SK-N-MC (cell line): ENCODE data around the gene ZCCHC17.

ENCODE experiments used
- DNase-seq: peaks from one replicate; pipeline ENCODE4 v3.0.0-alpha.2; 2011; ENCODE audit warnings: low read depth, low spot score
- H3K27ac ChIP-seq: fragments of 200-600 bp; sonication (generic); 2 replicates; pipeline ENCODE4 v1.5.1; 2016; ENCODE audit warnings: mixed run types
- H3K36me3 ChIP-seq: fragments of 200-600 bp; sonication (generic); 2 replicates; pipeline ENCODE4 v1.6.1; 2017; ENCODE audit warnings: antibody characterized with exemption, low read length, mixed read lengths; ENCODE audit not compliant: insufficient read depth
- H3K4me3 ChIP-seq: fragments of 200-600 bp; sonication (generic); 2 replicates; pipeline ENCODE4 v1.5.1; 2016
- H3K9ac ChIP-seq: fragments of 200-600 bp; sonication (generic); 2 replicates; pipeline ENCODE4 v1.8.0; 2017; ENCODE audit warnings: mixed run types, mixed read lengths; ENCODE audit not compliant: insufficient read length
- H3K9me3 ChIP-seq: fragments of 200-600 bp; sonication (generic); 2 replicates; pipeline ENCODE4 v1.6.1; 2017; ENCODE audit warnings: low read depth, mild to moderate bottlenecking, antibody characterized with exemption, low read length, moderate library complexity, mixed read lengths
- EZH2 ChIP-seq: fragments of 200-600 bp; sonication (generic); IDR thresholded peaks from one replicate; pipeline ENCODE4 v1.6.1; 2017; ENCODE audit warnings: antibody characterized with exemption
- FOXP2 ChIP-seq: optimal IDR thresholded peaks from 2 replicates; pipeline ENCODE3; 2011; ENCODE audit warnings: mild to moderate bottlenecking, moderate library complexity; ENCODE audit not compliant: insufficient read depth; ENCODE audit errors: extremely low read length, control extremely low read depth
- POLR2AphosphoS5 ChIP-seq: IDR thresholded peaks from 2 replicates; pipeline ENCODE4 v1.6.1; 2012; ENCODE audit warnings: mild to moderate bottlenecking, low read depth, low read length, borderline replicate concordance

ZCCHC17 gene

DNA sequence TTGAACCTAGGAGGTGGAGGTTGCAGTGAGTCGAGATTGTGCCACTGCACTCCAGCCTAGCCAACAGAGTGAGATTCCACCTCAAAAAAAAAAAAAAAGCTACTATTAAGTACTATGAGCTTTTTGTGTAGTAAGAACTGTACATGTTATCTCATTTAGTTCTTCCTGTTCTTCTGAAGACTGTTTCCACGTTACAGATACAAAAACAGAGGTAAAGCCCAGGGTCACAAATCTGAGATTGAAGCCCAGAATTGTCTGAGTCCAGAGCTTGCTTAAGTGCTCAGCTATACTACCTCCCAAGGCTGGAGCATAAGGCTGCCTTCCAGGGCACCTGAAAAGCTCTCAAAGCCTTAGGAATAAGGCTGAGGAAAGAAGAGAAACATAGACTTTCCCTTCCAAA lies 73.2 kb downstream of the ZCCHC17 start:
- TF ChIP-seq POLR2AphosphoS5 (no peak), EZH2 (no peak), FOXP2 (no peak)
- peaks cover under 1% of the 10 kb centered on the region; the same call in 1 of the 2 replicates for H3K36me3 ChIP-seq
- H3K9me3 ChIP-seq = no peaks in the 10 kb centered on the region
- H3K9ac ChIP-seq = no peak overlapping the region
- DNase-seq = no peak
- no peak overlapping the region for H3K4me3 ChIP-seq
- no peak overlapping the region for H3K27ac ChIP-seq

- Histone ChIP-seq H3K4me3 (no peak overlapping the region), H3K36me3 (no peaks in the 10 kb centered on the region), H3K27ac (no peak overlapping the region), H3K9me3 (no peaks in the 10 kb centered on the region), H3K9ac (no peak overlapping the region)
- DNase-seq = no peak
- TF ChIP-seq FOXP2 (no peak), EZH2 (no peak), POLR2AphosphoS5 (no peak)
These were observed 73.7 kb downstream of the ZCCHC17 start for GRCh38 chr1:31370565-31370964.

GRCh38 chr1:31371121-31371959 lies 74.5 kb downstream of the ZCCHC17 start:
- Histone ChIP-seq H3K36me3 (no peaks in the 10 kb centered on the region), H3K27ac (no peak overlapping the region), H3K9ac (no peak overlapping the region), H3K9me3 (no peaks in the 10 kb centered on the region), H3K4me3 (no peak overlapping the region)
- no peak for DNase-seq
- TF ChIP-seq FOXP2 (no peak), POLR2AphosphoS5 (no peak)

DNA sequence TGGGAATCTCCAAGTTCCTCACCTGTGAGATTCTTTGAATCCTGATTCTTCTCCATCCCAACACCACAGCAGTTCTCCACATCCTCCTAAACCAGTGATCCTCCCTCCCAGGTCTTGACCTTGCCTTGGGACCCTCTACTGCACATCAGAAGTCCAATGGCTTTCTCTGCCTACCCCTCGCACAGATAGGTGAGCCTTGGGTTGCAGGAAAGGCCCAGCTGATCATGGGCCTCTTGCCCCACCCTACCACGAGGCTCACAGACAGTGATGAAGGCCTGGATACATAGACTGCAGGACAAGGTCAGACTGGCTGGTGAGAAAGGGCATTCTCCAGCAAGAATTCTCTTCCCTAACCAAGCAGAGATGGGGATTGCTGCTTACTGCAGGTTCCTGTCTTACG lies 75.2 kb downstream of the ZCCHC17 start:
- Histone ChIP-seq H3K9ac (no peak overlapping the region), H3K9me3 (no peaks in the 10 kb centered on the region), H3K27ac (no peak overlapping the region), H3K4me3 (no peak overlapping the region), H3K36me3 (no peaks in the 10 kb centered on the region)
- no peak for TF ChIP-seq FOXP2
- no peak for TF ChIP-seq POLR2AphosphoS5
- no peak for TF ChIP-seq EZH2
- no peak for DNase-seq

GRCh38 chr1:31372751-31373055 lies 75.9 kb downstream of the ZCCHC17 start:
- no peak for DNase-seq
- Histone ChIP-seq H3K4me3 (peak overlapping the region; percentile 77; the same call in 1 of the 2 replicates), H3K27ac (no peak overlapping the region), H3K36me3 (no peaks in the 10 kb centered on the region), H3K9me3 (no peaks in the 10 kb centered on the region), H3K9ac (no peak overlapping the region)
- no peak for TF ChIP-seq FOXP2
- no peak for TF ChIP-seq EZH2
- no peak for TF ChIP-seq POLR2AphosphoS5

DNA sequence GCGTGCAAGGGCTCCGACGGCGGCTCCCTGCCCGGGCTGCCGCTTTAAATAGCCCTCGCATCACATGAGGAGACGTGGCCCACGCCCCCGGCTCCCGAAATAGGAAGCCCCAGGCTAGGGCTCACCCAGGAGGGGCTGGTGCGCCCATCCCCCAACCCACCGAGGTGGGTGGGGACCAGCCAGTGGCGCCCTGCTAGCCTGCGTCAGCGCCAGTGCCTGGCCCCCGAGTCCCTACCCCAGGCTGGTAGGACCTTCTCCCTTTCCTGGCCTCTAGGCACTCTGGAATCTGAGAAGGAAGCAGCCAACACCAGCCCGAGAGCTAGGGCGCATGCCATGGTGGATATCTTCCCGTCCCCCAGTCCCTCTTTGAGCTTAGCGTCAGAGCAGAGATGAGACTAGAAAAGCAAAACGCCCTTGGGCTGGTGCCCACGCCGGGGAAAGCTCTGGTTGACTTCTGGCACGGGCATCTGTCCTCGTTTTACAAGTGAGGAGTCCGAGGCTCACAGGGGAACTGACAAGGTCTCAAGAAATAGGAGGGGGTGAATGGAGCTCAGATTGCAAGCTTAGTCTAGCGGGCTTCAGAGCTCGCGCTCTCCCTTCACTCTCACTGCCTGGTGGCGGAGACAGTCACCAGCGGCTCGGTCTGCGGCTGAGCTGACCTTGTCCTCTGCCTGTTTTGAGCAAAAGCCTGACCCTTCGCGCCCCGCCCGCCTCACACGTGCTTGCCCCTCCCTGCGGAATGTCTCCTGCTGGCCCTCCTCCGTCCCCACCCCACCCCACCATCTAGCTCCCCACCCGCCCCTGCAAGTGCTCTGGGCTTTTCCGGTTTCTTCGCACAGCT lies 76.4 kb downstream of the ZCCHC17 start, which contains the start of gene FABP3:
FABP3 (minus strand) TSS at position 21 of the 841 bp plus-strand sequence. CDS start 62 bp downstream, outside the sequence.
- TF ChIP-seq POLR2AphosphoS5 (peak; percentile 49), EZH2 (no peak)
- Histone ChIP-seq H3K9me3 (no peaks in the 10 kb centered on the region), H3K36me3 (no peaks in the 10 kb centered on the region), H3K27ac (no peak within 1 kb of the TSS), H3K4me3 (peak within 1 kb of the TSS; percentile 77), H3K9ac (peak within 1 kb of the TSS; percentile 48)
- no peak for DNase-seq

GRCh38 chr1:31373897-31374486 lies 77.2 kb downstream of the ZCCHC17 start:
- Histone ChIP-seq H3K9me3 (no peaks in the 10 kb centered on the region), H3K36me3 (no peaks in the 10 kb centered on the region), H3K27ac (no peak overlapping the region), H3K4me3 (peak overlapping the region; percentile 77), H3K9ac (no peak overlapping the region)
- TF ChIP-seq FOXP2 = no peak
- no peak for TF ChIP-seq EZH2
- TF ChIP-seq POLR2AphosphoS5 = no peak; the same call in 1 of the 2 replicates
- no peak for DNase-seq
